ENCODE data around the gene NRM.

GRCh38 chr6:30654798-30655742, 35.7 kb downstream of the NRM start:
- TF ChIP-seq CTCF (IDR thresholded peaks at IDR 0.05): no peak
- TF ChIP-seq EP300 (IDR thresholded peaks at IDR 0.05): no peak
